Lower lobe of right lung (tissue), 2 donors: ENCODE data around the gene TTC33. TPM values are rescaled to one million over a fixed set of nuclear protein-coding genes. Genes with fewer than 3 reads are reported as not detected.

Experiments used
- ATAC-seq, 2 donors: fragments of 200-7000 bp; cut with Tn5 transposase; one replicate each; pipeline ENCODE4 v1.9.1; 2020 to 2022; ENCODE audit warnings: mild to moderate bottlenecking in 2 of 2, moderate library complexity in 2 of 2
- DNase-seq: peaks from one replicate; pipeline ENCODE4 v3.0.0-alpha.2; 2020
- H3K27ac ChIP-seq: fragments of 200-600 bp; one replicate; pipeline ENCODE4 v1.8.0; 2022
- H3K27me3 ChIP-seq: fragments of 200-600 bp; one replicate; pipeline ENCODE4 v1.8.0; 2022; ENCODE audit warnings: low read depth
- H3K36me3 ChIP-seq: fragments of 200-600 bp; one replicate; pipeline ENCODE4 v1.8.0; 2022; ENCODE audit warnings: mild to moderate bottlenecking
- H3K4me1 ChIP-seq: fragments of 200-600 bp; one replicate; pipeline ENCODE4 v1.8.0; 2022
- H3K4me3 ChIP-seq: fragments of 200-600 bp; one replicate; pipeline ENCODE4 v1.8.0; 2022; ENCODE audit warnings: mild to moderate bottlenecking
- H3K9me3 ChIP-seq: fragments of 200-600 bp; one replicate; pipeline ENCODE4 v1.8.0; 2022
- CTCF ChIP-seq: fragments of 200-600 bp; IDR thresholded peaks from one replicate; pipeline ENCODE4 v1.8.0; 2022; ENCODE audit warnings: antibody characterized with exemption, mild to moderate bottlenecking
- intact Hi-C: fragments of 100-400 bp; cut with DNase I; formaldehyde crosslinking; loops from one replicate; pipeline ENCODE4 v1.11.0; 2022
- total RNA-seq: library from RNA; stranded (reverse); fragmentation: NEBNext Ultra II Directional; extraction: Animal tissue kit (Norgen Biotek cat#: 25700); gene quantifications from one replicate; pipeline ENCODE4 v1.2.1, GENCODE V29; 2021
- donor health status: DM: no; HTN: yes; CAD: no; lungs with severe emphysema.

The TTC33 gene
- total RNA-seq, 1 donor from 2014 or later: 14.9 TPM

DNA sequence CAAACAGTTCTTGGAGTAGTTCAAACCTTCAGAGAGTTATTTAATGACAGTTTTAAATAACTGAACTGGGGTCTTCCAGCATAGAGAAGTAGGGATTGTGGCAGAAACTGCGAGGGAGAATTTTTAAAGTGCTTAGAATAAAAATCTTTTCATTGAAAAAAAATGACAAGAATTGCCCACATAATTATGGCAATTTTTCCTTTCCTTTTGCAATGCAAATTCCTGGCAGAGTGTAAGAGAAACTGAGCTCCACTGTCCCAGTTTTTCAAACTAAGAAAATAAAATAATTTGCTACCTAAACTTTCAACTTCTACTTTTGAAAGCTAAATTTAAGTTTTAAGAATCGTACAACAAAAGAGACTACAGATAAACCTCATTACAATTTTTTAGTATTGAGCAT, 78.3 kb downstream of the TTC33 start:
- Histone ChIP-seq H3K36me3 (no peaks in the 10 kb centered on the region), H3K4me1 (peaks cover 30% of the 10 kb centered on the region), H3K9me3 (no peaks in the 10 kb centered on the region), H3K27me3 (peaks cover 18% of the 10 kb centered on the region), H3K4me3 (peak overlapping the region; percentile 82), H3K27ac (peak overlapping the region; percentile 87)
- intact Hi-C loops: no loop called here
- DNase-seq (no peak), ATAC-seq (no peak)
- no peak for TF ChIP-seq CTCF

GRCh38 chr5:40676613-40677343, 79.0 kb downstream of the TTC33 start:
- Histone ChIP-seq H3K36me3 (no peaks in the 10 kb centered on the region), H3K27me3 (peaks cover 11% of the 10 kb centered on the region), H3K4me3 (peak overlapping the region; percentile 9), H3K27ac (peak overlapping the region; percentile 8), H3K9me3 (no peaks in the 10 kb centered on the region), H3K4me1 (peaks cover 30% of the 10 kb centered on the region)
- intact Hi-C loops: no loop called here
- no peak for ATAC-seq
- no peak for DNase-seq
- TF ChIP-seq CTCF: no peak

- Histone ChIP-seq H3K27ac (no peak overlapping the region), H3K36me3 (no peaks in the 10 kb centered on the region), H3K4me3 (no peak overlapping the region), H3K9me3 (no peaks in the 10 kb centered on the region), H3K27me3 (no peaks in the 10 kb centered on the region), H3K4me1 (peaks cover 30% of the 10 kb centered on the region)
- ATAC-seq: no peak
- DNase-seq: no peak
- no peak for TF ChIP-seq CTCF
- intact Hi-C loops: no loop called here
Measured at GRCh38 chr5:40675396-40676133, 80.2 kb downstream of the TTC33 start.

DNA sequence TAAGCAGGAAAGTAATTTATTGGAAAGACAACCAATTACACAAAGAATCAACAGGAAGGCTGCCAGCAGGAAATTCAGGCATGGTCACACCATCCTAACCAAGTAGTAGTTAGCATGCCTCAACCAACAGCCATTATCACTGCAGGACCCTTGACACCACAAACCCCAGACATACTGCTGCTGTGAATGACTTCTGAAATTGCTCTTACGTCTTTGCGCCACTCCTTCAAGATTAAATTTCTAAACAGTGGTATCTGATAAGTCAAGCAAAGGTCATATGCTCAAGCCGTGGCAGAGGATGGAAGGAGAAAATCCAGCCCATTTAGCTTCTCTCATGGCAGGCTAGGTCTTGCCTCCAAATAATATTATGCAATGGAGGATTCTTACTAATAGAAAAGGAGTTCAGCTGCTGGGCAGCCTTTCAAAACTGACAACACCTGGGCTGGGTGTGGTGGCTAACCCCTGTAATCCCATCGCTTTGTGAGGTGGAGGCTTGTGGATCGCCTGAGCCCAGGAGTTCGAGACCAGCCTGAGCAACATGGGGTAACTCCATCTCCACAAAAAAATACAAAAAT, 81.0 kb downstream of the TTC33 start:
- Histone ChIP-seq H3K36me3 (no peaks in the 10 kb centered on the region), H3K27ac (no peak overlapping the region), H3K9me3 (no peaks in the 10 kb centered on the region), H3K4me1 (peaks cover 30% of the 10 kb centered on the region), H3K4me3 (no peak overlapping the region), H3K27me3 (no peaks in the 10 kb centered on the region)
- ATAC-seq (no peak), DNase-seq (no peak)
- intact Hi-C loops: no loop called here
- no peak for TF ChIP-seq CTCF

- Histone ChIP-seq H3K4me3 (no peak overlapping the region), H3K9me3 (no peaks in the 10 kb centered on the region), H3K36me3 (no peaks in the 10 kb centered on the region), H3K4me1 (peaks cover 24% of the 10 kb centered on the region), H3K27ac (no peak overlapping the region), H3K27me3 (no peaks in the 10 kb centered on the region)
- TF ChIP-seq CTCF: no peak
- peak; percentile 59 to 65 for ATAC-seq
- intact Hi-C loops: no loop called here
- no peak for DNase-seq
Measured at GRCh38 chr5:40672425-40672824, 83.3 kb downstream of the TTC33 start.
